HG03196 (cell line): ENCODE results near the gene CD37.
"Not testable (repeated sequence)": the region's sequence is repeated elsewhere in the genome, so short reads cannot be mapped to it uniquely, and the experiment has no call there.

ENCODE experiments used
- ATAC-seq: cut with Tn5 transposase; IDR thresholded peaks from one replicate; pipeline ENCODE4 v1.9.1; 2021; ENCODE audit not compliant: unreplicated experiment

The CD37 gene

DNA sequence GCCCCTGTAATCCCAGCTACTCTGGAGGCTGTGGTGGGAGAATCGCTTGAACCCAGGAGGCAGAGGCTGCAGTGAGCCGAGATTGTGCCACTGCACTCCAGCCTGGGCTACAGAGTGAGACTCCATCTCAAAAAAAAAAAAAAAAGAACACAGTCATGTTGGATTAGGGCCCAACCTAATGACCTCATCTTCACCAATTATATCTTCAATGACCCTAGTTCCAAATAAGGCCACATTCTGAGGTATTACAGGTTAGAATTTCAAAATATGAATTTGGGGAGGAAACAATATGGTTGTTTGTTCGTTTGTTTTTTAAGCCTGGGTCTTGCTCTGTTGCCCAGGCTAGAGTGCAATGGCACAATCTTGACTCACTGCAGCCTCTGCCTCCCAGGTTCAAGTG is 38.0 kb downstream of the CD37 start:
- ATAC-seq: not testable (repeated sequence)

DNA sequence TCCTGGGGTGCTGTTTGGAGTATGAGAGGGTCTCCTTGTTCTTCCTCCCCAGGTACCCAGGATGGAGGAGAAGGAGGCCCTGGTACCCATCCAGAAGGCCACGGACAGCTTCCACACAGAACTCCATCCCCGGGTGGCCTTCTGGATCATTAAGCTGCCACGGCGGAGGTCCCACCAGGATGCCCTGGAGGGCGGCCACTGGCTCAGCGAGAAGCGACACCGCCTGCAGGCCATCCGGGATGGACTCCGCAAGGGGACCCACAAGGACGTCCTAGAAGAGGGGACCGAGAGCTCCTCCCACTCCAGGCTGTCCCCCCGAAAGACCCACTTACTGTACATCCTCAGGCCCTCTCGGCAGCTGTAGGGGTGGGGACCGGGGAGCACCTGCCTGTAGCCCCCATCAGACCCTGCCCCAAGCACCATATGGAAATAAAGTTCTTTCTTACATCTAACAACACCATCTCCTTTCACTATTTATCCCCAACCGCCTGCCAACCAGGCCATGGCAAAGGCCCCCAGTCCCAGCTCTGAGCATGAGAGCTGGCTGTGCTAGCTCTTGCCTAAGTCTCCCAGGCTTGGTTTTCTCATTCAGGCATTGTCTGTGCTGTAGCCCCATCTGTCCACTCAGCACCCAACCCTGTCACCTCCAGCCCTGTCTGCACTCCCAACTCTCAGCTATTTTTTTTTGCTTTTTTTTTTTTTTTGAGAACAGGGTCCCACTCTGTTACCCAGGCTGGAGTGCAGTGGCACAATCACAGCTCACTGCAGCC is 39.6 kb downstream of the CD37 start:
- no peak for ATAC-seq

DNA sequence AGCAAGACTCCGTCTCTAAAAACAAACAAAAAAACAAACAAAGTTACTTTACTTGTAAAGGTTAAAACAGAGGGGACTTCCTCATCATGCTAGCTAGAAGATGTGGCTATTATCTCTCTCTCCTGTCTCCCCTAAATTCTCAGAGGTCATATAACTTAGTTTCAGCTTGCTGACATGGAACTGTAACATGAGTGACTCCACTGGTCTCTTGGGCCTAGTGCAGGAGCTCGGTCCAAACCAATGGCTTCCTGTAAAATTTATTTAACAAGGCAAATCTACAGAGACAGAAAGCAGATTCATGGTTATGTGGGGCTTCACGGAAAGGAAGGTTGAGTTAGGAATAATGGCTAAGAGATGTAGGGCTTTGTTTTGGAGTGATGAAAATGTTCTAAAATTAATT is 43.3 kb downstream of the CD37 start:
- no peak for ATAC-seq

DNA sequence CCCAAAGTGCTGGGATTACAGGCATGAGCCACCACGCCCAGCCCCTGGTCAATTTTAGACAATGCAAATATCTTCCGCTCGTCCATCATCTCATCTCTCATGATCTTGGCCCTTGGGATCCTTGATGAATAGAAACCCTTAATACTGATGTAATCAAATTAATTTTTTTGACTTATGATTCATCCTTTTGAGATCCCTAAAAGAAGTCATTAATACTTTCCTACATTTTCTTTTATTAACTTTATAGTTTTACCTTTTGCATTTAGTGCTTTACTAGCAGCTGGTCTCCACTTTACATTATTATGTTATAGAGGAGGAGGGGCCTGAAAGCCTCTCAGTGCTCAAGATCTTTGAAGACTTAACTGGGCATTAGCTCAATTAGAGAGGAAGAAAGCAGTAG is 45.2 kb downstream of the CD37 start:
- ATAC-seq: no peak

DNA sequence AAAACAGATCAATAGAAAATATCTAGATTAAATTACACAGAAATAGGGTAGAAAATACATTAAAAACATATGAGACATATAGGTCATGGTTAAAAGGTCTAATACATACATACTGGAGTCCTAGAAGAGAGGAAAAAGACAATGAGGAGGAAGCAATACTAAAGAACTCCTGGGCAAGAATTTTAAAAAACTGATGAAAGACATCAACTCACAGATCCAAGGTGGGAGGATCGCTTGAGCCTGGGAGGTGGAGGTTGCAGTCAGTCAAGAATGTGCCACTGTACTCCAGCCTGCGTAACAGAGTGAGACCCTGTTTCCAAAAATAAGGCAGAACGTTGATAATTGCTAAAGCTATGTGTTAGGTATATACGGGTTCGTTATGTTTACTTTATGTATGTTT is 47.4 kb downstream of the CD37 start:
- ATAC-seq: no peak

DNA sequence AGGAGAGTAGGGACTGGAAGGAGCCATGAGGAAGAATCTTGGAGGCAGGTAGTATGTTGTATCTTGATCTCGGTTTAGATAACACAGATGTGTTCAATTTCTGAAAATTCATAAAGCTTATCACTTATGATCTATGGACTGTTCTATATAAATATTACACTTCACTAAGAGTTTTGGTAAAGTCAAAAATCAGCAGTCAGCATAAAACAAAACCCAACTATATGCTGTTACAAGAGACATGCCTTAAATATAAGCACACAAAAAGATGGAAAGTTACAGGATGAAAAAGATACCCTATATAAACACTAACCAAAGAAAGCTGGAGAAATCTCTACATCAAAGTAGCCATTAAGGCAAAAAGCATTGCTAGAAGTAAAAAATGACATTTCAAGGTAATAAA is 48.4 kb downstream of the CD37 start:
- ATAC-seq: no peak

DNA sequence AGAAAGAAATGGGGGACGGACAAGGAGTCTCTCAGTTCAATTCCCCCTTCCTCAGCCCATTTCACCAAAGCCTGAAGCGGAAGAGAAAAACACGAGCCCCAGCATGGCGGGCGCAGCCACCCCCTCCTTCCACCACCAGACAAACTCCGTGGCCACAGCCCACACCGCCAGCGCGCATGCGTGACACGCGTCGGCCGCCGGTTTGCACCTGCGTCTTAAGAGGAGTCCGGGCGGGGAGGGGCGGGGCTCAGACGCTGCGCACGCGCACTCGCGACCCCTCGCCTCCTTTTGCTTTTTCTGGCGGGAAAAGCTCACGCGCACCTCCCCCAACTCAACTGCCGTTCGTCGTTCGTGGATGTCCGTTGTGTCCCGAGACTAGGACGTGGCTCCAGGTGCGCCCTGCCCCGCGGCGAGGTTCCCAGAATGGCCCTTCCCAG is 52.7 kb downstream of the CD37 start, which contains the start of gene KASH5:
KASH5 (plus strand) TSS at position 314 of the 437 bp plus-strand sequence. CDS start 2,635 bp downstream, outside the sequence.
- ATAC-seq: no peak

DNA sequence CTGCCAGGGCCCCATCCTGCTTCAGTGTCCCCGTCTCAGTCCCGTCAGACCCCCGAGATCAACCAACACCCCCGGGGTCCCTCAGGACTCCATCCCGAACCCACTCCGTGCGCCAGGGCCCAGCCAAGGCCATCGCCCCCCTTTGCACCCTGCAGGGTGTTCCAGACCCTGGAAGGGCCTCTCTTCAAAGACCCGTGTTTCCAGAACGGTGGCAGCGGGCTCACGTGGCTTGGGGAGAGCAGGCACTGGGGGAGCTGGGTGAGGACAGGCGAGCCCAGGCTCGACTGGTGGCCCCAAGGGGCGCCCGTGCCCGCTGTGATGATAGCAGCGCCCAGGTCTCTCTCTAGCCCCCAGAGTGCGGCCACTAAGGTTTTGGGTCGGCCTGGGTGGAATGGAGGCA is 54.2 kb downstream of the CD37 start:
- ATAC-seq: no peak
